Ovary (tissue), 3 donors: ENCODE results near the gene CNIH2.

Source experiments
- POLR2A ChIP-seq: fragments of 450-650 bp; IDR thresholded peaks from one replicate; pipeline ENCODE4 v1.6.1; 2017; ENCODE audit warnings: antibody characterized with exemption, mild to moderate bottlenecking, moderate library complexity
- TF ChIP-seq, protein P1 (sequence below), 3 donors: fragments of 450-650 bp in 2 of 3; fragments of 200-600 bp in 1 of 3; IDR thresholded peaks; one replicate each; pipeline versions ENCODE4 v1.5.1 to v1.8.0; 2016 to 2022; ENCODE audit warnings: antibody characterized with exemption in 3 of 3, mild to moderate bottlenecking in 1 of 3
- donor health status: DM: no; HTN: no; CAD: no.

DNA sequence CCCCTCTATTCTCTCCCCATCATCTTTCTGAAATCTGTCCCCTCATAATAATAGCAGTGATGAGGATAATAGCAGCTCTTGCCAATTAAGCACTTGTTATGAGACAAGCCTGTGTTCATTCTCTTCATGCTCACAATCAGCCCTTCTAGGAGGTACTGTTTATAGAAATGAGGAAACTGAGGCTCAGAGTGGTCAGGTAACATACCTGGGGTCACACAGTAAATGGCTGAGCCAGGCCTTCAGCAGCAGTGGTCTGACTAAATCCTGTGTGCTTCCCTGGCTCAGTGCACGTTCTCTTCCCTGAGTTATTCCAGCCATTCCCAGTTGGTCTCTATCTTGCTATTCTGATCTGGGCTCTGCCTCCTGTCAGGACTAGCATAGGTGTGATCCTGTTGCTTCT lies 3.8 kb upstream of the CNIH2 start:
- no peak for TF ChIP-seq POLR2A
- TF ChIP-seq, protein P1, sequence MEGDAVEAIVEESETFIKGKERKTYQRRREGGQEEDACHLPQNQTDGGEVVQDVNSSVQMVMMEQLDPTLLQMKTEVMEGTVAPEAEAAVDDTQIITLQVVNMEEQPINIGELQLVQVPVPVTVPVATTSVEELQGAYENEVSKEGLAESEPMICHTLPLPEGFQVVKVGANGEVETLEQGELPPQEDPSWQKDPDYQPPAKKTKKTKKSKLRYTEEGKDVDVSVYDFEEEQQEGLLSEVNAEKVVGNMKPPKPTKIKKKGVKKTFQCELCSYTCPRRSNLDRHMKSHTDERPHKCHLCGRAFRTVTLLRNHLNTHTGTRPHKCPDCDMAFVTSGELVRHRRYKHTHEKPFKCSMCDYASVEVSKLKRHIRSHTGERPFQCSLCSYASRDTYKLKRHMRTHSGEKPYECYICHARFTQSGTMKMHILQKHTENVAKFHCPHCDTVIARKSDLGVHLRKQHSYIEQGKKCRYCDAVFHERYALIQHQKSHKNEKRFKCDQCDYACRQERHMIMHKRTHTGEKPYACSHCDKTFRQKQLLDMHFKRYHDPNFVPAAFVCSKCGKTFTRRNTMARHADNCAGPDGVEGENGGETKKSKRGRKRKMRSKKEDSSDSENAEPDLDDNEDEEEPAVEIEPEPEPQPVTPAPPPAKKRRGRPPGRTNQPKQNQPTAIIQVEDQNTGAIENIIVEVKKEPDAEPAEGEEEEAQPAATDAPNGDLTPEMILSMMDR (IDR thresholded peaks at IDR 0.05) = no peak
